MM.1S (cell line): Measurements from ENCODE around the gene P3H1.

Experiments used
- CTCF ChIP-seq: fragments of 300-600 bp; sonication (generic); IDR thresholded peaks from 2 replicates; pipeline ENCODE4 v1.5.1; 2016; ENCODE audit warnings: antibody characterized with exemption, low read length, mixed read lengths
- EZH2 ChIP-seq: fragments of 300-600 bp; sonication (generic); optimal IDR thresholded peaks from 2 replicates; pipeline ENCODE3; 2017; ENCODE audit warnings: low read depth, mild to moderate bottlenecking, antibody characterized with exemption, low read length, mixed read lengths
- EZH2phosphoT487 ChIP-seq: fragments of 300-600 bp; sonication (generic); IDR thresholded peaks from 2 replicates; pipeline ENCODE4 v1.6.1; 2018; ENCODE audit warnings: antibody characterized with exemption, low read length

DNA sequence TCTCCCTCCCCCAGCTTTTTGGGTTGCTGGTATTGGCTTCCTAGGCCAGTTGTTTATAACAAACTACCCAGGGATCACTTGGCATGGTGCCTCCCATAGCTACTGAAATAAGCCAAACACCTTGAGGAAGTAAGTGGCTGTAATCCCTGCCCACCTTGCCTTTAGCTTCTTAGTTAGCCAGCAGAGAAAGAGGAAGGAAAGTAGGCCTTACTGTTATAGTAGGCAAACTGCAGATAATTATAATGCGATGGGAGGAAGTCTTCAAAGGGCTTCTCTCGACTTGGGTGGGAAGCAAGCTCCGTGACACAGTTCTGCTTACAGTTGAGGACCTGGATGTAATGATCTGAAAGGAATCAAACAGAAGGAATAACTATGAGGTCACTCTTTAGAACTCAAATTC lies 8.2 kb downstream of the P3H1 start:
- TF ChIP-seq CTCF = no peak
- TF ChIP-seq EZH2 = no peak
- no peak for TF ChIP-seq EZH2phosphoT487
